DMS53 (cell line): ENCODE data around the gene PACRGL.

Source experiments
- DNase-seq: peaks from one replicate; lab custom pipeline; 2025; lab: John Stamatoyannopoulos, UW

Gene PACRGL

DNA sequence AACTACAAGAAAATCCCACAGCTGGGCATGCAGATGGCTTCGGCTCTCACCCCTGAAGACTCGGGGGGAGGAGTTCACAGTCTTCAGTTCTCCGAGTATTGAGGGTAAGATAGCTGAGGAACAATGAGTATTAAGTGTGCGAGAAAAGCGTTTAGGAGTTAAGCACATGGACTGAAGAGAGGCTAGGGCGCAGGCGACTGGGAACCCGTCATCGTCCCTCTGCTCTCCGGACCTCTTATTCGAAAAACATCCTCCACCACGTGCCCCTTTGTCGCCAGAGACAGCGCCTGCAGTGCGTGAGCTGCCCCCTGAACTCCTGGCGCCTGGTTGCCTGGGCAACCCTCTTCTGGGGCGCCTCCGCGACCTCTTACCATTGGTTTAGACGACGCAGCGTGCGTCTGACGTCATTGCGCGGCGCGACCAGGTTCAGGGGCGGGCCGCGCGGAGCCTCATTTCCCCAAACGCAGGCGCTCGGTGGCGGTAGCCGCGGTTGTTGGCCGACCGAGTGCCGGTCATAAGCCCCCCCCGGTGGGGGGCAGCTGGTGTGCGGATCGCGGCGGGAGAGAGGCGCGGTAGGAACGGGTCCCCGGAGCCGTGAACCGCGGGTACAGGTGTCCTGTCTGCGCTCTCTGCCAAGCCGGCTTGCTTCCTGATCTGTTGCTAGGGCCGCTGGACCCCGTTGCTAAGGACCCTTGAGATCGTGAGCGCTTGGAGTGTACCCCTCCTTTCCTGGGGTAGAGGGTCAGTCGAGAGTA is at the start of gene PACRGL:
PACRGL (plus strand) TSS at position 452 of the 755 bp plus-strand sequence. CDS start 4,024 bp downstream, outside the sequence.
- DNase-seq = peak; percentile 100

DNA sequence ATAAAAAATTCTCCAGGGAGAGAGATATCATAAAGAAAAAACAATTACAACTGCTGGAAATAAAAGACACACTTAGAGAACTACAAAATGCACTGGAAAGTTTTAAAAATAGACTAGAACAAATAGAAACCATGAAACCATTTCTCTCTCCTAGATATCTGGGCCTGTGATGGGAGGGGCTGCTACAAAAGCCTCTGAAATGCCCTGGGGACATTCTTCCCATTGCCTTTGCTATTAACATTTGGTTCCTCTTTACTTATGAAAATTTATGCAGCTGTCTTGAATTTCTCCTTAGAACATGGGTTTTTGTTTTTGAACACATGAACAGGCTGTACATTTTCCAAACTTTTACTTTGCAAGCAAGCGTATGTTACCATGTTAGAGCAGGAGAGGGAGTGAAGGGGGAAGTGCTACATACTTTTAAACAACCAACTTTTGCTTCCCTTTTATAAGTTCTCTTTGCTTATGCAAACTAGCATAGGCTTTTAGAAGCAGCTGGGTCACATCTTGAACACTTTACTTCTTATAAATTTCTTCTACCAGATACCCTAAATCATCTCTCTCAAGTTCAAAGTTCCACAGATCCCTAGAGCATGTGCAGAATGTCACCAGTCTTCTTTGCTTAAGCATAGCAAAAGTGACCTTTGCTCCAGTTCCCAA is 47.9 kb upstream of the PACRGL start:
- no peak for DNase-seq

DNA sequence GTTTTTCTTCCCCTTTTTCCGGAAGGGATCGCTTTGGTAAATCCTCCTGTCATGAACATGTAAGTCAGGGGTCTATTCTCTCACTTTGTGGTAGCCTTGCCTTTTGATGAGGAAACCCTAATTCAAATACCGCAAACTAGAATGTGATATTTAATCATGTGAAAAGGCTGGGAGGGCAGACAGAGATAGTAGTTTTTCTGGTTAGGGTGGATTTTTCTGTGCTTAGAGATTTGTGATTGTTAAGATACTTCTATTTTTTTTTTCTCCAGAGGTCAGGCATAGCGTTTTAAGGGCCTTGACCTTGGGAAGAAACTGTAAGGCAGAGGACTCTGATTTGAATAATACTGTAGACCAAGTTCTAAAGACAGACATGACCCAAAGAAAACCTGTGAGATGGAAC is 41.8 kb upstream of the PACRGL start:
- DNase-seq = peak; percentile 47

- DNase-seq = no peak
Observed at GRCh38 chr4:20662851-20663250, 37.4 kb upstream of the PACRGL start.

GRCh38 chr4:20666012-20666860 is 34.0 kb upstream of the PACRGL start:
- DNase-seq = no peak

- DNase-seq = no peak
Observed at GRCh38 chr4:20672262-20672661, 28.0 kb upstream of the PACRGL start.

DNA sequence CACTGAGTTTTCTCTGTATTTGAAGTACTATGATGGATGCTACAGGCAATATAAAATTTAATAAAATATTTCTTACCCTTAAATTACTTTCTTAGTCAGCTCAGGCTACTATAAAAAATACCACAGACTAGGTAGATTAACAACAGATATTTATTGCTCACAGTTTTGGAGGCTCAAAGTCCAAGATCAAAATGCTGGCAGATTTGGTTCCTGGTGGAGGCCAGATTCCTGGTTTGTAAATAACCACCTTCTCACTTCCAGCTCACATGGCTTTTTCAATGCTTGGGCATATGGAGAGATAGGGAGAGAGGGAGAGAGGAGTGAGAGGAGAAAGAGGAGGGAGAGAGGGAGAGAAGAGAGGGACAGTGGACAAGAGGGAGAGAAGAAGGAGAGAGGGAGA is 24.5 kb upstream of the PACRGL start:
- no peak for DNase-seq

DNA sequence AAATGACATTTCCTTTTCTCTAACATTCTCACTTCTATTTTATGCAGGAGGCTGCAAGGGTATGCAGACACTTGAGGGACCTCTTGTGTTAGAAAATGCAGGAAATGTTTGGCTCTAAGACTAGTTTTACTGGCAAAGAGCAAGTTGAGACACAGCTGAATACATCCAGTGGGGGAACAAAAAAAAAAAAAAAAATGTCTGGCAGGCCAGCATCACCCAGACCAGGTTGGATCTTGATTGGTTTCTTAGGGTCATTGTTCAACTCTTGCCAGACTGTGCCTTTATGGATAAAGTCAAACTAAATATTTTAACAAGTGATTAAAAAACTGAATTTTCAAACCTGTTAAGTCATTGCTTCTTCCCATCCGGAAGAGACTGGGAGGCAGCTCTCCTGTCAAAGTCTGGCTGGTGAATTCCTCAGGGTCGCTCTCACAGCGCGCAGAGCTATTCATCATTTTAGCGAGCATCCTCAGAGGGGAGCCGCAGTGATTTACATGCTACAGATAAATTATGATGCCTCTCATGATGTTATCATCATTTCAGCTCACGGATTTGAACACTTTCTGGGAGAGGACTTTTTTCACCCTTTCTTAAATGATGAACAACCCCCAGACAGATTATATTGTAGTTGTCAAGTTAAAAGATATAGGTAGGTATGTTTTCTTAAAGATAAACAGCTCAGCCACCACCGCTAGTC is 23.6 kb upstream of the PACRGL start:
- DNase-seq = no peak

GRCh38 chr4:20678400-20678799 is 21.9 kb upstream of the PACRGL start:
- DNase-seq = no peak

GRCh38 chr4:20679951-20680350 is 20.3 kb upstream of the PACRGL start:
- no peak for DNase-seq

DNA sequence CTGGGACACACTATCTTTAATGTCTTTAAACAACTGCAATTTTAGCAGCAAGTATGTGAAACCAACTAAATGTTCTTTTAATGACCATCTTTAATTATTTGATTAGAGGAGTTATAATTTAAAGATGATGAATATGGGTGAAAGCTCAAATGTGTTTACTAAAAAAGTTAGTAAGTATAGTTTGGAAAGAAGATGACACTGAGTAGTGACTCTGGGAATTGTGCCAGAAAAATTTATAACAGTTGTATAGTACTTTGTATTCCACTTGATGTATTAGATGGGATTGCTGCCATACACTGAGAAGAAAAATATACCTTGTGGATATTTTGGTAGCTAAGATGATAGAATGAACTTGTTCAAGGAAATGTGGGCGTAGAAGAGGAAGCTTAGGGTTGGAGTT is 19.5 kb upstream of the PACRGL start:
- DNase-seq = no peak

- DNase-seq = no peak
Observed at GRCh38 chr4:20681271-20681670, 19.0 kb upstream of the PACRGL start.

GRCh38 chr4:20682853-20683252 is 17.4 kb upstream of the PACRGL start:
- no peak for DNase-seq

DNA sequence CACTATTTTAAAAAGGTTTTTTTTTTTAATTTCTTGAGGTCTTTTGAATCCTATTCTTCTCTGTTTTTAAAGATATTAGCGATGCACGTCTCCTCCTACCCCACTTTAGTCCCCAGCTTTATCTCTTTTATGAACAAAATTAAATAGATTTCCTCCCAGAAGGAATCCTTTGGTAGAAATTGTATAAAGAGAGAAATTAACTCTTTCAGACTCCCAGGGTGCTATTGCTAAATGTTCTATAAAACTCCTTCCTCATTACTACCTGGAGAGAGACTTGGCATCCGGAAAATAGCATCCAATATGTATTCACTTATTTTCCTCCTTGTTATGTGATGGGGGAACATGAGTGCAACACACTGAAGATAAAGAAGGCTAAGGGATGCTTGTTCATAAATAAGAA is 16.5 kb upstream of the PACRGL start:
- no peak for DNase-seq

DNA sequence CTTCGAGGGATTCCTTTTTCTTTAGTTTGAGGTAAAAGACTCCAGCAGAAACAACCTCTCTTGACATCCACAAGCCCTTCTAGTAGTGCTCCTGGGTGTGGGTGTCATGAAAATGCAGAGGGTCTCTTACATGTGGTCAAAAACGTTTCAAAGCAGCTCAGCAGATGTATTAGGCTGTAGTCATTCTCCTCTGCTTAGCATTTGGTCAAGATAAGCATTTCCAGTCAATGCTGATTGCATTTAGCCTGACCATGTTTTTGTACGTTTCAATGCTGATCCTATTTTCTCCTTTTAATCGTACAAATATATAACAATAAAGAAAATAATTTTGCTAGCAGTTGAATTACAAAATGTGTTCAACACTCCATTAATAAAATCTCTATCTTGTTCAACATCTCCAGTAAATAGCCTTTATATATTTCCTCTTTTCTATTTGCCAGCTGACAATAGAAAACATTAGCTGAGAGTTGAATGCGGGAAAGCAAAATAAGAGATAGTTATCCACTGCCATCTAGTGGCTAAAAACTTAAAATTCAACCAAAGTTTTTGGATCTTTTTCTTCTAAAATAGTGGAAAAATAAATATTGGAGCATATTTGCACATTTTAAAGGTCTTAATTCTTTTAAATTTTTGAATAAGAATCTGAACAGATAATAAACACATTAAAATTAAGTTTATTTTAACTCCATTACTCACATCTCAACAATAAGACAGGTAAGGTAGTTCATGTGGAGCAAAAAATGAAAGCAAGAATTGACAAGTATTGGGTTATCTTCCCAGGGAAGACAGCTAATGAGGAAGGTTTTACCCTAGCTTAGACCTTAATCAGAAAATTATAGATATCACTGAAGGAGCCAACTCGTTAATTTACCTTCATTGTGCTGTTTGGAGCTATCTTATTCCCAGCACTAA is 15.2 kb upstream of the PACRGL start:
- peak; percentile 67 for DNase-seq

DNA sequence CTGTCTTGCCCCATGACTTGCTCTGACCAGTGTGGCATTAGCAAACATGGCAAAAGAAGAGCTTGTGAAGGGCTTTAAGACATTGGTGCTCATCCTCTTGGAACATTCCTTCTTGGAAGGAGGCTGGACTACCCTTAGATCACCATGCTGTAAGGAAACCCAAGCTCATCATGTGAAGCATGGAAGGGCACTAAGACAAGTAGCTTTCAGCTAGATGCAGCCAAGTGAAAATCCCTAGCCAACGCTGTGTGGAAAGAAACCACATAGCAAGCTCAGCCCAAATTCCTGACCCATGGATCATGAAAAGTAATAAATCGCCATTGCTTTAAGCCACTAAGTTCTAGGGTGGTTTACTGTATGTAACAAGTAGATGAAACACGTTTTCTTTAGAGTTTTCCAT is 12.4 kb upstream of the PACRGL start:
- no peak for DNase-seq

GRCh38 chr4:20696815-20697214 is 3.4 kb upstream of the PACRGL start:
- no peak for DNase-seq

DNA sequence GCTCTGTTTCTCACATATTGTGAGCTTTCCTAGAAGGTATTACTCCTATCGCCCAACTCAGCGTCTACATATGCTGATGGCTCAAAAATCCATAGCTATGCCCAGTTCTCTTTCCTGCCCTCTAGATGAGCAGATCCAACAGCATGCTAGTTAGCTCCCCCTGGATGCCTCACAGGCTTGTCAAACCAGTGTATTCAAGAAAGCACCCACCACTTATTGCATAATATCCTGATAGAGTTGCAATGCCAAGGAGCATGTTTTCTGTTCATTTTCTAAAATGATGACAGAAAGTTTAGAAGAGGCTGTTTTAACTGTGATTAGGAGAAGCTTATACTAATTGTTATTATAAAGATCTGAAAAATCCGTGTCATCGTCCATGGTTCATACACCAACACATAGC is 1.9 kb upstream of the PACRGL start:
- DNase-seq = no peak

DNA sequence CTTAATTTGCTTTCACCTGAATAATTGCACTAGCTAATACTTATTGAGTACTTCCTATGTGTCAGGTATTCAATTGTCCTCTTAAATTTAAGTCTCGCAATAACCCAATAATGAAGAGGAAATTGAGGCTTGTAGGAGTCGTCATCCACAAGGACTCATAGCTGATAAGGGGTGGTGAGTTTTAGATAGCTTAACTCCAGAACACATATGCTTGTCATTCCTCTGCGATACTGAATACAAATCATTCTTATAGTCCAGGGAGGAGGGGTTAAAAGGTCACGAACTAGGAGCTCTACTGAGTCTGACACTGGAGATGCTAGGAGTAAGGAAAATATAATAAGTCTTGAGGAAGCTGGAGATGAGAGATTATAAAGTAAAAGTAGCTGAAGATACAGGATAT is 1.4 kb upstream of the PACRGL start:
- DNase-seq = no peak

GRCh38 chr4:20711335-20711734 is 11.1 kb downstream of the PACRGL start:
- no peak for DNase-seq

GRCh38 chr4:20723019-20723418 is 22.8 kb downstream of the PACRGL start:
- DNase-seq = no peak
